ENCODE results near the gene RAET1E. TPM values are rescaled to one million over a fixed set of nuclear protein-coding genes. Genes with fewer than 3 reads are reported as not detected.

RAET1E gene
- total and polyA plus RNA-seq, 2 donors (not counting 1 experiment from before 2014, with no cell fraction given), result not detected

- intact Hi-C loops (cut with micrococcal nuclease), result no loop called here
- Histone ChIP-seq H3K27ac (ENCODE audit: low read length in 2 of 2) (no peak overlapping the region), H3K4me1 (ENCODE audit: control insufficient read depth in 2 of 2, insufficient read depth in 2 of 2, low read length in 2 of 2) (peaks cover 43 to 46% of the 10 kb centered on the region in 2 donors), H3K27me3 (replicated peaks in 1 of 4; ENCODE audit: control extremely low read depth in 1 of 4, control insufficient read depth in 3 of 4, insufficient read depth in 4 of 4, low read length in 3 of 4) (peaks cover 2 to 70% (median 49%) of the 10 kb centered on the region in 4 experiments), H3K79me2 (ENCODE audit: control insufficient read depth, insufficient read depth, low read length) (no peaks in the 10 kb centered on the region), H3K4me2 (replicated peaks; ENCODE audit: low read depth, low read length, poor library complexity, severe bottlenecking) (no peak overlapping the region), H2AFZ (ENCODE audit: insufficient read depth, low read depth, low read length, poor library complexity, severe bottlenecking) (no peak overlapping the region), H4K20me1 (ENCODE audit: control insufficient read depth, insufficient read depth, low read length, poor library complexity, severe bottlenecking) (no peaks in the 10 kb centered on the region), H3K4me3 (ENCODE audit: control extremely low read depth in 1 of 5, extremely low read depth in 1 of 5, insufficient read depth in 1 of 5, low read depth in 2 of 5, low read length in 4 of 5) (no peak overlapping the region), H3K9me3 (ENCODE audit: control extremely low read depth in 1 of 3, control insufficient read depth in 2 of 3, insufficient read depth in 1 of 3, low read length in 2 of 3) (peaks cover 0 to 33% (median 0%) of the 10 kb centered on the region in 3 donors), H3K36me3 (replicated peaks in 1 of 2; ENCODE audit: control extremely low read depth in 1 of 2, control insufficient read depth in 1 of 2, extremely low read depth in 1 of 2, insufficient read depth in 2 of 2, low read length in 1 of 2) (no peaks in the 10 kb centered on the region), H3K9ac (ENCODE audit: low read length) (no peak overlapping the region)
- peak overlapping the region; percentile 53 for H3K4me3 Mint-ChIP-seq
- H3K9me3 Mint-ChIP-seq (ENCODE audit: insufficient read depth), result no peaks in the 10 kb centered on the region
- CTCF ChIA-PET, result interaction anchor here (1.1 to 1.9 kb wide), 2 partner anchors 75 to 76 kb away, joined by 3 to 6 read pairs; no protein-coding TSS in a partner anchor
- POLR2A ChIA-PET, result no interaction called here
- ATAC-seq (ENCODE audit: low read depth), result no peak
- 23% methylated on average over 6 of the region's 6 CpGs for WGBS (ENCODE audit: insufficient coverage)
- TF ChIP-seq CTCF (IDR thresholded peaks at IDR 0.05), result no peak
- TF ChIP-seq EZH2 (IDR thresholded peaks at IDR 0.05; ENCODE audit: borderline replicate concordance, insufficient read depth, low read depth, low read length, poor library complexity, severe bottlenecking), result no peak
- no peak for DNase-seq
- peaks cover 61% of the 10 kb centered on the region for H3K27me3 Mint-ChIP-seq
- H3K4me1 Mint-ChIP-seq, result peaks cover 43% of the 10 kb centered on the region
- no peak overlapping the region for H3K27ac Mint-ChIP-seq
Measured at GRCh38 chr6:149940672-149940982, 42.7 kb upstream of the RAET1E start.

GRCh38 chr6:149939909-149940671 lies 42.2 kb upstream of the RAET1E start:
- Histone ChIP-seq H3K9me3 (ENCODE audit: control extremely low read depth in 1 of 3, control insufficient read depth in 2 of 3, insufficient read depth in 1 of 3, low read length in 2 of 3) (peaks cover 0 to 33% (median 0%) of the 10 kb centered on the region in 3 donors), H3K4me2 (replicated peaks; ENCODE audit: low read depth, low read length, poor library complexity, severe bottlenecking) (no peak overlapping the region), H3K4me1 (ENCODE audit: control insufficient read depth in 2 of 2, insufficient read depth in 2 of 2, low read length in 2 of 2) (peaks cover 43 to 46% of the 10 kb centered on the region in 2 donors), H3K27me3 (replicated peaks in 1 of 4; ENCODE audit: control extremely low read depth in 1 of 4, control insufficient read depth in 3 of 4, insufficient read depth in 4 of 4, low read length in 3 of 4) (peaks cover 2 to 75% (median 54%) of the 10 kb centered on the region in 4 experiments), H4K20me1 (ENCODE audit: control insufficient read depth, insufficient read depth, low read length, poor library complexity, severe bottlenecking) (no peaks in the 10 kb centered on the region), H3K79me2 (ENCODE audit: control insufficient read depth, insufficient read depth, low read length) (no peaks in the 10 kb centered on the region), H3K36me3 (replicated peaks in 1 of 2; ENCODE audit: control extremely low read depth in 1 of 2, control insufficient read depth in 1 of 2, extremely low read depth in 1 of 2, insufficient read depth in 2 of 2, low read length in 1 of 2) (no peaks in the 10 kb centered on the region), H3K4me3 (ENCODE audit: control extremely low read depth in 1 of 5, extremely low read depth in 1 of 5, insufficient read depth in 1 of 5, low read depth in 2 of 5, low read length in 4 of 5) (no peak overlapping the region), H2AFZ (ENCODE audit: insufficient read depth, low read depth, low read length, poor library complexity, severe bottlenecking) (no peak overlapping the region), H3K27ac (ENCODE audit: low read length in 2 of 2) (no peak overlapping the region), H3K9ac (ENCODE audit: low read length) (no peak overlapping the region)
- ATAC-seq (ENCODE audit: low read depth) (no peak), DNase-seq (peak; percentile 42)
- H3K27ac Mint-ChIP-seq, result no peak overlapping the region
- ChIA-PET CTCF (interaction anchor here (1.1 to 1.9 kb wide), 2 partner anchors 74 to 77 kb away, joined by 3 to 6 read pairs; no protein-coding TSS in a partner anchor), POLR2A (no interaction called here)
- no peak for TF ChIP-seq EZH2 (IDR thresholded peaks at IDR 0.05; ENCODE audit: borderline replicate concordance, insufficient read depth, low read depth, low read length, poor library complexity, severe bottlenecking)
- peaks cover 43% of the 10 kb centered on the region for H3K4me1 Mint-ChIP-seq
- WGBS (ENCODE audit: insufficient coverage), result 18% methylated on average over 3 of the region's 6 CpGs
- peak overlapping the region; percentile 53 for H3K4me3 Mint-ChIP-seq
- peaks cover 62% of the 10 kb centered on the region for H3K27me3 Mint-ChIP-seq
- intact Hi-C loops (cut with micrococcal nuclease), result loop anchor here (2.0 kb wide), 1 partner anchor 23 kb away; the partner anchor contains the start of gene ULBP1
- no peaks in the 10 kb centered on the region for H3K9me3 Mint-ChIP-seq (ENCODE audit: insufficient read depth)

Measured in B cell (primary cell).